D721Med (cell line): Measurements from ENCODE around the gene RFWD3.
"Not testable (repeated sequence)": the region's sequence is repeated elsewhere in the genome, so short reads cannot be mapped to it uniquely, and the experiment has no call there.

ENCODE experiments used
- DNase-seq: peaks from one replicate; pipeline ENCODE4 v3.0.0; 2011; ENCODE audit warnings: low spot score; ENCODE audit not compliant: insufficient read length
- FAIRE-seq: peaks from 2 replicates; lab custom pipeline; 2011; peaks lifted over from hg19 to GRCh38; lab: Jason Lieb, UNC
- CTCF ChIP-seq: IDR thresholded peaks from 2 replicates; pipeline ENCODE4 v1.5.1; 2012; ENCODE audit warnings: mild to moderate bottlenecking, control low read depth; ENCODE audit not compliant: insufficient read depth; ENCODE audit errors: missing control alignments

RFWD3 gene

GRCh38 chr16:74661064-74661463 lies 5.6 kb downstream of the RFWD3 start:
- no peak for TF ChIP-seq CTCF
- DNase-seq (no peak), FAIRE-seq (no peak)

GRCh38 chr16:74660383-74660782 lies 6.3 kb downstream of the RFWD3 start:
- no peak for TF ChIP-seq CTCF
- DNase-seq (no peak), FAIRE-seq (no peak)

GRCh38 chr16:74659041-74659440 lies 7.6 kb downstream of the RFWD3 start:
- no peak for FAIRE-seq
- no peak for TF ChIP-seq CTCF
- DNase-seq = no peak

- DNase-seq (no peak), FAIRE-seq (no peak)
- TF ChIP-seq CTCF = no peak
Observed at GRCh38 chr16:74657870-74658642, 8.6 kb downstream of the RFWD3 start.

- DNase-seq (no peak), FAIRE-seq (no peak)
- no peak for TF ChIP-seq CTCF
Observed at GRCh38 chr16:74654536-74655050, 12.1 kb downstream of the RFWD3 start.

- not testable (repeated sequence) for DNase-seq
Observed at GRCh38 chr16:74652883-74653282, 13.8 kb downstream of the RFWD3 start.

GRCh38 chr16:74652249-74652648 lies 14.4 kb downstream of the RFWD3 start:
- no peak for DNase-seq
- TF ChIP-seq CTCF = no peak
- FAIRE-seq = no peak

More at GRCh38 chr16:74652883-74653282, 13.8 kb downstream of the RFWD3 start:
- not testable (repeated sequence) for FAIRE-seq
